T follicular helper cell (primary cell): ENCODE data around the gene ZNF780B.
"Not testable (repeated sequence)": the region's sequence is repeated elsewhere in the genome, so short reads cannot be mapped to it uniquely, and the experiment has no call there.

Experiments
- DNase-seq: peaks from one replicate; pipeline ENCODE4 v3.0.0-alpha.2; 2020; ENCODE audit warnings: low read depth
- total RNA-seq, 2 experiments: gene quantifications; one replicate each; lab custom pipeline; 2026; lab: John Stamatoyannopoulos, UW

ZNF780B gene
- total RNA-seq, result 47.2 to 64.4 reads per million in 2 experiments

- DNase-seq, result peak; percentile 53
These were observed at the start of gene ZNF780B for GRCh38 chr19:40055832-40056504. Gene ZNF780B, minus strand, starts transcription at chr19:40056231. Its CDS starts 5,899 bp downstream, at chr19:40050332.

- no peak for DNase-seq
These were observed 48.7 kb upstream of the ZNF780B start for GRCh38 chr19:40104754-40105153.

- no peak for DNase-seq
These were observed 47.6 kb upstream of the ZNF780B start for GRCh38 chr19:40103600-40103999.

- no peak for DNase-seq
These were observed 45.8 kb upstream of the ZNF780B start for GRCh38 chr19:40101813-40102212.

- no peak for DNase-seq
These were observed 37.4 kb upstream of the ZNF780B start for GRCh38 chr19:40093416-40093815.

GRCh38 chr19:40091205-40092129, 35.4 kb upstream of the ZNF780B start:
- DNase-seq, result no peak

- DNase-seq, result peak; percentile 68
These were observed 34.5 kb upstream of the ZNF780B start, which contains the start of gene ZNF780A for GRCh38 chr19:40090241-40091204. Gene ZNF780A, minus strand, starts transcription at chr19:40090943. Its CDS starts 6,190 bp downstream, at chr19:40084753.

- no peak for DNase-seq
These were observed 33.4 kb upstream of the ZNF780B start for GRCh38 chr19:40089462-40089861.

GRCh38 chr19:40088299-40089047, 32.4 kb upstream of the ZNF780B start:
- DNase-seq, result no peak

- DNase-seq, result no peak
These were observed 28.9 kb upstream of the ZNF780B start for GRCh38 chr19:40084948-40085347.

- DNase-seq, result no peak
These were observed 25.4 kb upstream of the ZNF780B start for GRCh38 chr19:40081411-40081810.

- DNase-seq, result no peak
These were observed 24.3 kb upstream of the ZNF780B start for GRCh38 chr19:40080289-40080688.

GRCh38 chr19:40078377-40078776, 22.3 kb upstream of the ZNF780B start:
- DNase-seq, result no peak

GRCh38 chr19:40070058-40070457, 14.0 kb upstream of the ZNF780B start:
- DNase-seq, result no peak

- no peak for DNase-seq
These were observed 3.6 kb upstream of the ZNF780B start for GRCh38 chr19:40059624-40060023.

GRCh38 chr19:40057166-40057565, 1.1 kb upstream of the ZNF780B start:
- no peak for DNase-seq

GRCh38 chr19:40056505-40056904, 474 bp upstream of the ZNF780B start:
- no peak for DNase-seq

- no peak for DNase-seq
These were observed 982 bp downstream of the ZNF780B start for GRCh38 chr19:40055049-40055448.

GRCh38 chr19:40054632-40055031, 1.4 kb downstream of the ZNF780B start:
- no peak for DNase-seq

- no peak for DNase-seq
These were observed 2.5 kb downstream of the ZNF780B start for GRCh38 chr19:40053491-40053890.

GRCh38 chr19:40041718-40042117, 14.3 kb downstream of the ZNF780B start:
- DNase-seq, result not testable (repeated sequence)
